ENCODE results near the gene PEPD. TPM values are rescaled to one million over a fixed set of nuclear protein-coding genes. Genes with fewer than 3 reads are reported as not detected.

The PEPD gene
- total and polyA plus RNA-seq, 2 of the 4 experiments (the other 2 are of a cell fraction) = 36.7 to 88.4 TPM

DNA sequence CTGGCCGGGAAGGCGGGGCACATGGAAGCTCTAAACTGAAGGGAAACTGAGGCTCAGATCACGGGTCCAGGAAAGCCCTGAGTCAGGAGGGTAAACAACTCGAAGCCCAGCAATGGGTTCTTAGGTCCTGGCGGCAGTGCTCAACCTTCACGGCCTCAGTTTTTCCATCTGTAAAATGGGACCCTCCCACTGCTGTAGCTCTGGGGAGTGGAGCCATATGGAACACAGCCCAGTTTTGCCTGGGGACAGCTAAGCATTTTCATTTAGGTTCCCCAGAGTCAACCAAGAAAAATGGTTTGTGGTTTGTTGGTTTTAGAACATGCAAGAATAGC lies 117.7 kb downstream of the PEPD start:
- intact Hi-C loops (cut with micrococcal nuclease) = no loop called here
- H2AK9ac ChIP-seq (replicated peaks; ENCODE audit: low read depth, low read length, poor library complexity) = no peak overlapping the region
- H3K56ac ChIP-seq (ENCODE audit: extremely low read depth, insufficient read depth, low read length) = no peak overlapping the region
- no peaks in the 10 kb centered on the region for H3K9me1 ChIP-seq (ENCODE audit: insufficient read depth, low read length)
- ChIA-PET POLR2A (ENCODE audit: unreplicated experiment) (no interaction called here), CTCF (interaction anchor here (1.8 kb wide), 1 partner anchor 12 kb away, joined by 6 read pairs; no protein-coding TSS in a partner anchor)
- no peak overlapping the region for H3K4ac ChIP-seq (ENCODE audit: low read depth, low read length)
- no peak overlapping the region for H3K4me2 ChIP-seq (ENCODE audit: low read depth, low read length)
- in situ Hi-C loops (cut with MboI; ENCODE audit: low sequenced_read_pairs) = no loop called here
- no peak overlapping the region for H3K4me3 ChIP-seq (ENCODE audit: insufficient read depth, low read depth, low read length)
- no peak overlapping the region for H3K27ac ChIP-seq (ENCODE audit: insufficient read depth, low read length)
- no peak for DNase-seq
- H4K20me1 ChIP-seq (ENCODE audit: insufficient read depth, low read length) = no peaks in the 10 kb centered on the region; the same call in 1 of the 2 replicates
- dilution Hi-C loops (cut with HindIII; ENCODE audit: low sequenced_read_pairs, unreplicated experiment) = no loop called here
- no peak for TF ChIP-seq MXI1 (IDR thresholded peaks at IDR 0.05; ENCODE audit: borderline replicate concordance, low read depth, low read length)
- no peak overlapping the region for H2BK5ac ChIP-seq (ENCODE audit: low read depth, low read length, poor library complexity, severe bottlenecking)
- no peak overlapping the region for H3K9ac ChIP-seq (ENCODE audit: low read depth, low read length)
- H3K27me3 ChIP-seq (ENCODE audit: control insufficient read depth, insufficient read depth, low read length) = no peaks in the 10 kb centered on the region
- no peak overlapping the region for H2BK120ac ChIP-seq (ENCODE audit: low read depth, low read length)
- H2BK20ac ChIP-seq (ENCODE audit: low read depth, low read length) = no peak overlapping the region
- H3K4me1 ChIP-seq (ENCODE audit: control insufficient read depth, insufficient read depth, low read length) = no peaks in the 10 kb centered on the region
- no peak overlapping the region for H4K8ac ChIP-seq (ENCODE audit: low read depth in 2 of 2, low read length in 2 of 2)
- no peak overlapping the region for H2BK15ac ChIP-seq (ENCODE audit: low read depth, low read length)
- H3K9me3 ChIP-seq (ENCODE audit: control insufficient read depth, insufficient read depth, low read length) = no peaks in the 10 kb centered on the region
- no peak overlapping the region for H3K18ac ChIP-seq (ENCODE audit: low read depth, low read length)
- no peak overlapping the region for H3K14ac ChIP-seq (replicated peaks; ENCODE audit: low read depth, low read length)
- H3K79me1 ChIP-seq (ENCODE audit: low read depth in 1 of 2, low read length in 2 of 2) = no peaks in the 10 kb centered on the region
- H4K5ac ChIP-seq (ENCODE audit: low read depth, low read length) = no peak overlapping the region
- no peak overlapping the region for H2AK5ac ChIP-seq (ENCODE audit: low read depth, low read length)
- H2AFZ ChIP-seq (replicated peaks; ENCODE audit: low read length, poor library complexity) = no peak overlapping the region
- WGBS, 2 experiments (ENCODE audit: extremely low coverage in 2 of 2, insufficient read length in 1 of 2) = 84% methylated on average over 3 of the region's 6 CpGs; no CpG with 5 or more reads in 1 of the 2 experiments
- H4K91ac ChIP-seq (ENCODE audit: insufficient read depth, low read depth, low read length) = no peak overlapping the region
- no peak for ATAC-seq (ENCODE audit: low read depth)
- no peaks in the 10 kb centered on the region for H3K36me3 ChIP-seq (ENCODE audit: control insufficient read depth, insufficient read depth, low read length)
- H3K23ac ChIP-seq (ENCODE audit: low read depth, low read length) = no peak overlapping the region
- BruUV-seq (replicated peaks) = no TSS peak
